ENCODE results near the gene RRH.
"Not testable (repeated sequence)": the region's sequence is repeated elsewhere in the genome, so short reads cannot be mapped to it uniquely, and the experiment has no call there.

RRH gene, protein sequence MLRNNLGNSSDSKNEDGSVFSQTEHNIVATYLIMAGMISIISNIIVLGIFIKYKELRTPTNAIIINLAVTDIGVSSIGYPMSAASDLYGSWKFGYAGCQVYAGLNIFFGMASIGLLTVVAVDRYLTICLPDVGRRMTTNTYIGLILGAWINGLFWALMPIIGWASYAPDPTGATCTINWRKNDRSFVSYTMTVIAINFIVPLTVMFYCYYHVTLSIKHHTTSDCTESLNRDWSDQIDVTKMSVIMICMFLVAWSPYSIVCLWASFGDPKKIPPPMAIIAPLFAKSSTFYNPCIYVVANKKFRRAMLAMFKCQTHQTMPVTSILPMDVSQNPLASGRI

DNA sequence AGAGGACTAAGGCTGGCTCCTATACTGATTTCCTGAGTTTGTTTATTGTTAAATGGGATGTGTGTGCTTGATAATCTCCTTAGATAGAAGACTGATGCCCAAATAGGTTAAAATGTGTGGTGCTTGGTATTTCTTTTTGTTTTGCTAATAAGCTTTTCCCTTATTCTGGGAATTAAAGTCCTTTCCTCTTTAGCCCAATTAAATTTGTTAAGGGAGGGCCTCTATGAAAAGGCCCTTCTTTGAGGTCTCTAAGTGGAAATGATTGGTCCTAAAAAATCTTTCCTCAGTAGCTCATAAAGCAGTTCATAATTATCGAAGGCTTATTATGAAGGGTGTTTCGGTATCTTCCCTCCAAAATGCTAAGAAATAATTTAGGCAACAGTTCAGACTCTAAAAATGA, at the start of gene RRH:
TSS of gene RRH (plus strand) at position 301 of the 400 bp plus-strand sequence. CDS start at position 357, 56 bp downstream.
- no peak for DNase-seq (ENCODE audit: low read depth)

DNA sequence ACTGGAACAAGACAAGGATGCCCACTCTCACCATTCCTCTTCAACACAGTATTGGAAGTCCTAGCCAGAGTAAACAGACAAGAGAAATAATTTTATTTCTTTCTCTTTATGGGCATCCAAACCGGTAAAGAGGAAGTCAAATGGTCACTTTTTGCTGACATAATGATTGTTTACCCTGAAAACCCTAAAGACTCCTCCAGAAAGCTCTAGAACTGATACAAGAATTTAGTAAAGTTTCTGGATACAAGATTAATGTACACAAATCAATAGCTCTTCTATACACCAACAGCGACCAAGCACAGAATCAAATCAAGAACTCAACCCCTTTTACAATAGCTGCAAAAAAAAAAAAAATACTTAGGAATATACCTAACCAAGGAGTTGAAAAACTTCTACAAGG, 45.7 kb upstream of the RRH start:
- not testable (repeated sequence) for DNase-seq (ENCODE audit: low read depth)

DNA sequence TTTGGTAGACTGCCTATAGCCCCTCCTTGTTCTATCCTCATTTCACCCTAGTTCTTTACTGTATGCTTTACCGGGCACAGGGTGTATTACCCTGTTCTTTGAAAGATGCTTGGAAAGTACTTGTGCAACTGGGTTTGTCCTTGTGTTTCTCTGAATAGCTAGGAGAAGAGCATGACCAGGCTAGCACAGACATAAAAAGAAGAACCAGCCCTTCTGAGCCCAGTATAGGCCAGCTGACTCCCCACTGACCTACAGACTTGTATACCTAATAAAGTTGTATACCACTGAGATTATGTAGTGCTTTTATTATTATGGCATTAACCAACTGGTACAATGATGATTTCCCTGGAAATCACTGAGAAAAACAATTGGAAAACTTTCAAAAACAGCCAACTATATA, 40.9 kb upstream of the RRH start:
- DNase-seq (ENCODE audit: low read depth), result no peak

DNA sequence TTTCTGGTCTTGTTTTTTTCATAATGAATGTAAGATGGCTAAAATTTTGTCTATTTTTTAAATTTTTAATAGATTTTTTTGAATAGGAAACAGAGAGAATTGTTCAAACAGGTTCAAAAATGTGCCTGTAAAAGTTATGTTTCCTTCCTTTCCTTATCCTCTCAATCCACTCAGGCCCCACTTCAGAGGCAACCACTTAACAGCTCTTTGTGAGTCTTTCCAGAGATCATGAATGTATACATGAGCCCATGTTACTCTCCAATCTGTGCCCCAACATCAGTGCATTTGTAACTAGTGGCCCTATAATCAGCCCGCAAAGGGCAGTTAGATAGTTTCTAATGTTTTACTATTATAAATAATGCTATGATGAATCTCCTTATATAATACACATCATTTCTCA, 40.0 kb upstream of the RRH start:
- no peak for DNase-seq (ENCODE audit: low read depth)

DNA sequence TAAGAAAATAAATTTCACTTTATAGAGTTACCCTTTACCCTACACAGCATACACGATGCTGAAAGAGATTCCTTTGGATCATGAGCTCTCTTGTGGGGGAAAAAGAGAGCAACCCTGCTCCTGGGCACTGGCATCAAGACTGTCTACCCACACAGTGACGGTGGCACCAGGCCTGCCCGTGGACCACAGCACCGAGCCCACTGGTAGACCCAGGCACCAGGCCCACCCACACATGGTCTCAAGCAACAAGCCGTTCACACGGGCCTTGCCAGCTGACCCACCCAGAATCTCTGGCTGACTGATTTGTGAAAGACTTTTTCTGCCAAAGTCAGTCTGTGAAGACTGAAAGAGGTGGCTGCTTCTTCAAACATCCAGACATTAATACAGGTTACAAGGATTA, 32.7 kb upstream of the RRH start:
- no peak for DNase-seq (ENCODE audit: low read depth)

DNA sequence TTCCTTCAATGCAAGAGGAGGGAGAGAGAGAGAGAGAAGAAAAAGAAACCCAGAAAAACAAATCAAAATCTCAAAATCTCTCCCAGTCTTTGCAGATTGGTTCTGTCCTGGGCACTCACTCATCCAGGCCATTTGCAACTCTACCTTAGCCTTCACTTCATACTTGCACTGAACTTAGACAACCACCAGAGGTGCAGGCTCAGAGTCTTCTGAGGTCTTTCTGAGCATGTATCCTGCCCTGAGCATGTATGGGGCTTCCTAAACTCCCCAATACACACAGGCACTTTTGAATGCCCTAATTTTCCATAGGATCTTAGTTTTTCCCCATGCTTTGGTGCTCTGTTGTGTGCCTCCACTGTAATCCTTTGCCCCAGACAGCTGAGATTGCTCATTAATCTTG, 28.9 kb upstream of the RRH start:
- no peak for DNase-seq (ENCODE audit: low read depth)

DNA sequence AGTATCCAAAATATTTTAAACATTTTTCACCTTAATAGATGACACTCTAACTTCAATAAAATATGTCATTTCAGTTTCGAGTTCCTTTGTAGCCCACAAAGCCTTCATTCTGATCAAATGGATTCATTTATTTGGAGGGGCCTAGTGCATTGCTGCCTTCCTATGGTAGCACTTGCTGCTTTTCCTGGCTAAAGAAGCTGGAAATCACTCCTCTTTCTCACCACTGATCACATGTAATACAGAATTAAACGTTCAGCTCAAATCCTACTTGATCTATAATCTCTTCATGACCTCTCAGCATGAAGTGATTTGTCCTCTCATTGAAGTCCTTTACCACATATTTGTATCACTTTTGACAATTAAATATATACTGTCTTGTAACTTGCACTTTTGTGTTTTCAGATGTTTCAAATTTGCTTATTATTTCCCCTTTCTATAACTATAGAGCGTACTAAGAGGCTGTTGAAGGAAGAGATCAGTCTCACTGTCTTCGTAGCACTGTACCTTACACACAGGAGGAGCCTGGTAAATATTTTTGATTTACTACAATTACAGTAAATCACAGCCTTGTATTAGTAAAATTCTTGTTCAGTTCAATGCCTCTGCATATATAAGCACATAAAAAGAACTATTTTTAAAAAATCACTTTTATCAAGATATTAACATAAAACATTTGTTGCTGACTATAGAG, 26.5 kb upstream of the RRH start:
- DNase-seq (ENCODE audit: low read depth), result no peak

DNA sequence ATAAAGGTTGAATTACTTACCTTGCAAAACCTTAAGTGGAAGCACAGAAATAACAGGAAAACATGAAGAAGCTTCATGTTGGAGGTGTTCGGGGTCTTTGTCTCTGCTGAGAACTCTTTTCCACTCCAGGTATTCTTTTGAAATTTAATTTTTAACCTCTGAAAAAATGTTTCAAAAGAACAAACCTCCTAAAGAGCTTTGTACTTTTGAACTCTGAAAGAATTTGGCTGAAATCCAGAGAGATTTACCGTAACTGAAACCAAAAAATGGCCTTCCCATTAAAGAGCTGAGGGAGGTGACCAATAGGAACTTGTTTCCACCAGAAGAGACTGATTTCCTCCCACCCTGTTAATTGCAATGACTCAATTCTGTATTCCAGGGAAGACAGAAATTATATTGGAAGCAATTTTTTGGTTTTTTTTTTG, 25.9 kb upstream of the RRH start, which contains the start of gene CFI:
TSS of gene CFI (minus strand) at position 105 of the 425 bp plus-strand sequence. CDS start at position 77, 28 bp downstream.
- DNase-seq (ENCODE audit: low read depth), result no peak

DNA sequence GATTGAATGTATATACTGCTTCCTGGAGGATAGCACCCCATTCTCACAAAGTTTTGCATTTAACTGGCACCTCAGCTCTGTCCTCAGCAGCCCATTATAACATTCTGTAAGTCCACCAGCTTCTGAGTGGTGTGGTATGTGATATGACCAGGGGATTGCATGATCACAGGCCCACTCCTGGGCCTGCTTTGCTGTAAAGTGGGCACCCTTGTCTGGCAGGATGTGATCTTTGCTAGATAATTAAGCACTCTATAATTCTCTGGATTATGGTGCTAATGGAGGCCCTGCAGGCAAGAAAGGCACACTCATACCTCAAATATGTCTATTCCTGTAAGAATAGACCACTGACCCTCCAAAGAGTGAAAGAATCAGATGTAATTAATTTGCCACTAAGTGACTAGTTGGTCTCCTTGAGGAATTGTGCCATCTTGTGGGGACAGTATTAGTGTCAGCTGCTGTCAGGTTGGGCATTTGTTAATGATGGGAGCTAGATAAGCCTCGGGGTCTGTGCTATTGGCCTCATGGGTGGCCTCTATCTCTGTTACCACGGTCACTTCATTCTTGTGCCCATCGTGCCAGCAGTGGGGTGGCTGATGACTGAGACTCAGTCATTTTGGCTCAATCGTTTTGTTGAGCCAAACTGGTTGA, 23.7 kb upstream of the RRH start:
- DNase-seq (ENCODE audit: low read depth), result no peak

DNA sequence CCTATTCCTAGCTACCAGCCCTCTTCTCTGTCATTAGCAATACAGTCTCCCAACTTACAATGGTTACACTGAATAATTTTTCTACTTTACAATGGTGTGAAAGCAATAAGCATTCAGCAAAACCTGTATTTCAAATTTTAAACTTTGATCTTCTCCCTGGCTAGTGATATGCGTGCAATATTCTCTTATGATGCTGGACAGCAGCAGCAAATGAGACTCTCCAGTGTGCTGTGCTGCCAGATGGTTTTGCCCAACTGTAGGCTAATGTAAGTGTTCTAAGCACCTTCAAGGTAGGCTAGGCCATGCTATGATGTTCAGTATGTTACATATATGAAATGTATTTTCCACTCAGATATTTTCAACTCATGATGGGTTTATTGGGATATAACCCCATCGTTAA, 18.1 kb upstream of the RRH start:
- no peak for DNase-seq (ENCODE audit: low read depth)

DNA sequence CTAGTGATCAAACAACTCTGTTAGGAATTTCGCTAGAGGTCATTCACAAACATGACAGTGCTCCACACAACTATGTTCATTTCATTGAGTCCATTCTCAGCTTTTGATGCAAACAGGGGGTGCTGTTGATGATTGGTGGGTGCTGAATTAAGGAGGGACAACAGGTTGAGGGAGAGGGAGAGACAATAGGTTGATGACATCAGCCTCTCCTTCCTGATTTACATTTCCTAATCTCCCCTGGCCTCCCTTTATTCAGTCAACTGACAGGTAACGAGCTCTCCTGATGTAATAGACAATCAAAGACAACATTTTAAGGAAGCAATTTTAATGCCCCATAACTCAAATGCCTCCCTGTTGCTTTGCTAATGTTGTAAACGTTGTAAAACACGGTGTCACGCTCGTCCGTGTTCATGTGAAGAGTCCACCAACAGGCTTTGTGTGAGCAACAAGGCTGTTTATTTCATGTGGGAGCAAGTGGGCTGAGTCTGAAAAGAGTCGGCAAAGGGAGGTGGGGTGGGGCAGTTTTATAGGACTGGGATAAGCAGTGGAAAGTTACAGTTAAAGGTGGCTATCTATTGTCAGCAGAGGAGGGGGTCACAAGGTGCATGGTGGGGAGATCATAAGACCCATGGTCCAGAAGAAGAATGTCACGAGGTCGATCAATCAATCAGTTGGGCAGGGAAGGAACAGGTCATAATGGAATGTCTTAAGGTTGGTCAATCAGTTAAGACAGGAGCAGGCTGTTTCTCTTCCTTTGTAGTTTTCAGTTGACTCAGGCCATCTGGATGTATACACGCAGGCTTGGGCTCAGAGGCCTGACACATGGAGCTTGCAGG, 17.0 kb upstream of the RRH start:
- DNase-seq (ENCODE audit: low read depth), result no peak

DNA sequence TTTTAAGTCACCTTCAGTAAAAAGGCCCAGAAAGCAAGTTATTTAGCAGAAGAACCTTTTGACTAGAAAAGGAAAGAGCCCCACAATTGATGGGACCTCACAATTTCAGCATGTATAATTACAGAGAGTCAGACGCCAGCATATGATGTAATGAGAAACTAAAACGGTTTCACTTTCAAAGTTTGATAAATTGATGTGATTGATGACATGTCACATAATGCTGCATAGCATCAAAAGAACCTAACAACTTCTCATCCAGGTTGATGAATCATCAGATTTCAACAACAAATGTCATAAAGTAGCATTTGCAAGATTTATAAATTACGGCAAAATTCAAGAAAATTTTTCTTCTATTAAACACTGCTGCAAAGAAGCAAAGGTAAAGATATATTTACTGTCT, 16.1 kb upstream of the RRH start:
- no peak for DNase-seq (ENCODE audit: low read depth)

DNA sequence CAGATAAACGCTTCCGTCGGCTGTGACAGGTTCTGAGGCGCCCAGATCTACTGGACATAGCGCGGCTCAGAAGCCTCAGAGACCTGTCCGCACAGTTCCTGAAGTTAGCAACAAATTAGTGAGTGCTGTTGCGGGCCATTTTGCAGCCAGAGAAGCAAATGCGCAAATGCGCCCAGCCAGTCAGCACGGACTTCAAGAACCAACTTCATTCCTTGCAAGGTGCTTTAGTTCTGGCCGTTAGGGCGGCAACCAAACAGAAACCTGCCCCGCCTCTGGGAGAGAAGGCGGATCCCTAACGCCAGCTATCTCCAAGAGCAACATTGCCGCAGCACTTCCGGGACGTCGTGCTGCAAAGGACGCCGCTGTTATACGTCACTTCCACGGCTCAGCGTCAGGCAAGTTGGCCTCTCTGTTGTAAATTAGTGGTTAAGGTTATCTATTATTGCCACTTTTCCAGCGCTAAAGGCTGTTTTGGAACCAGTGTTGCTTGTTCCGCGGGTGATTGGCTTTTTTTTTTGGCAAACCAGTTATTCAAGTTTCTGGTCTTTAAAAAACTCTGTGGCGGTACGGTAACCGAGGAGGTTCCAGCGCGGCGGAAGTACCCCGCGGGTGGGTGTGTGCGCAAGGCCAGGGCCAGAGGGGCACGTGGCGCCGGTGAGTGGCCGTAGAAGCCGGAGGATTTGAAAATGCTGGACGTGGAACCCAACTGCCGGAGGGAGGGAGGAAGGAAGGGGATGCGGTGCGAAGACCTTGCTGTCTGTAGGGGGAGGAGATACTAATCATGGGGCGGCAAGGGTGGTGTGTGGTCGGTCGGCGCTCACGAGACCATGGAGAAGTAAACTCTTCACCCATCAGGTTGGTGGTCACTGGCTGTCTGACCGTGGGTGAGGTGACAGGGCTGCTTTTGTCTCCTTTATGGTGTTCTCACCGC, 12.4 kb upstream of the RRH start, which contains the start of gene GAR1:
TSS of gene GAR1 (plus strand) at position 612 of the 931 bp plus-strand sequence. CDS start 403 bp downstream, outside the sequence.
- DNase-seq (ENCODE audit: low read depth), result peak; percentile 76

DNA sequence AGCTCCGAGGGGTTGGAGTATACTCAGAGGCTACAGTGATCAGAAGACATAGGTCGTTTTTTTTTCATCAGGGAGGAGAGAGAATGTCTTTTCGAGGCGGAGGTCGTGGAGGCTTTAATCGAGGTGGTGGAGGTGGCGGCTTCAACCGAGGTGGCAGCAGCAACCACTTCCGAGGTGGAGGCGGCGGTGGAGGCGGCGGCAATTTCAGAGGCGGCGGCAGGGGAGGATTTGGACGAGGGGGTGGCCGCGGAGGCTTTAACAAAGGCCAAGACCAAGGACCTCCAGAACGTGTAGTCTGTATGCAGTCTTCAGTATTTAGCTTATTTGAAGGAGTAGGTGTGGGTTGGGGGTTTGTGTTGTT, 11.7 kb upstream of the RRH start:
- no peak for DNase-seq (ENCODE audit: low read depth)

DNA sequence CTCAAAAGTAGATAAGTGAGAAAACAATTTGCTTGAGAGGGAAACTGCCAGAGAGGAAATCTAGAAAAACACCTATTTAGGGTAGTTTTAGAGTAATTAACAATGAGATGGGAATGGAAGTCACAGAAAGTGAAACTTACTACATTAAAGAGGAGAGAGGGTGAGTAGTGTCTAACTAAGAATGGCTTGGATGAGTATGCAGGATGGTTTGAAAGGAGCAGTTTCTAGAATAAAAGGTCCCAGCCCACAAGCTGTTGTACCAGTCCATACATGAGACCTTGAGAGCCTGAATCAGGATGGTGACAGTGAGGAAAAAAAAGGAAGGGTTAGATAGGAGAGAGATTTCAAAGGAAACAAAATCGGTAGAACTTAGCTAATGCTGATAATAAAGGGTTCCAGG, 10.9 kb upstream of the RRH start:
- no peak for DNase-seq (ENCODE audit: low read depth)

DNA sequence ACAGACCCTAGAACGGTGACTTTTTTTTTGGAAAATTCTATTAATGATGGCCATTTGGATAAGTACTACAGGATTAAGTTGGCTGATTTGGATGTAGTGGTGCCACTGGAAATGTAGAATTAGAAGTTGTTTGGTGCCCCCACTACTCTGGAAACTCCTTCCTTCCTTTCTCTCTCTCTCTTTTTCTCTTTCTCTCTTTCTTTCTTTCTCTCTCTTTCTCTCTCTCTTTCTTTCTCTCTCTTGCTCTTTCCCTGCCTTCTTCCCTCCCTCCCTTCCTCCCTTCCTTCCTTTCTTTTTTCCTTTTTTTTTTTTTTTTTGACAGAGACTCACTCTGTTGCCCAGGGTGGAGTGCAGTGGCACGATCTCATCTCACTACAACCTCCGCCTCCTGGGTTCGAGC, 9.5 kb upstream of the RRH start:
- DNase-seq (ENCODE audit: low read depth), result no peak

DNA sequence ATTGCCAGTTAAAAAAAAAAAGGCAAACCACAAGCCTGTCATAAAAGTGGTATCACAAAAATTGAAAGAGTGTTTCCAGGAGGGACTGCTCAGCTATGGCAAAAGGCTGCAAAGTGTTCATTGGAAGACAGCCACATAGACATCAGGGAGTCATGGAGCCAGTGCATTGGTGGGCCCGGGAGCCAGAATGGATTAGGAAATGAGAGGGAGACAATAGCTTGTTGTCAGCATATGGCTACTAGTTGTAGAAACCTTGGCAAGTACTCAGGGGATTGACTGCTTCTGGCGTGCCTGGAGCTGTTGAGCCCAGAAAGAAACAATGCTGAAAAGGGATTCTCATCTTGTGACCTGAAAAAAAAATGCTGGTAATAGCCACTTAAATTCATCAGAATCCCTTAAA, 7.2 kb upstream of the RRH start:
- no peak for DNase-seq (ENCODE audit: low read depth)

DNA sequence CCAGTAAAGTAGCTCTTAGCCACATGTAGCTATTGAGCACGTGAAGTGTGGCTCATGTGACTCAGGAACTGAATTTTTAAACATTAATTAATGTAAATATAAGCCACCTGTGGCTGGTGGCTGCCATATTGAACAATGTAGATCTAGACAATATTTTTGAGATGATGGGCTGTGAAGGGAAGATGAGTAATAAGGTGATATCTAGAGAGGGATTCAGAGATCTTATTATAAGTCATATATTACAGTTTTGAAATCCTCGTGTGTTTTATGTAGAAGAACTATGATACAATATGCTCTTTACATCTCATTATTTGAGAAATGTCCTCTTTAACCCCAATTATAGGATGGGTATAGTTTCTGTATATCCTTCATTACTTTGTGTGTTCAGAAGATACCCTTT, 6.6 kb upstream of the RRH start:
- DNase-seq (ENCODE audit: low read depth), result no peak

DNA sequence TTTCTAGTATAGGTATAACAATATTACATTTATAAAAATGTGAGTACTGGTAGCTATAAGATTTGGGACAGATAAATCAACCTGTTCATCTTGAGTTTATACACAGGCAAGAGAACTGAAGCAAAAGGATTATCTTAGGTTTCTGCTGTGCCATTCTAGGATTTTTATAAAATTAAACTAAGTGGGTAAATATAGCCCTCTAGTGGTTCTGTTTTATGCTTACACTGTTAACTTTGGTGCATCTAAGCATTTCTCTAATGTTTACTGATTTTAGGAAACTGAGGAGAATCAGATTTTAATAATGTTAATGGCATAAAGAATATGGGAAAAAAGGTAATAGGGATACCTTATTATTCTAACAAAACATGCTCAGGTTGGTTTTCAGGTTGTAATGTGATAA, 1.1 kb upstream of the RRH start:
- DNase-seq (ENCODE audit: low read depth), result no peak

DNA sequence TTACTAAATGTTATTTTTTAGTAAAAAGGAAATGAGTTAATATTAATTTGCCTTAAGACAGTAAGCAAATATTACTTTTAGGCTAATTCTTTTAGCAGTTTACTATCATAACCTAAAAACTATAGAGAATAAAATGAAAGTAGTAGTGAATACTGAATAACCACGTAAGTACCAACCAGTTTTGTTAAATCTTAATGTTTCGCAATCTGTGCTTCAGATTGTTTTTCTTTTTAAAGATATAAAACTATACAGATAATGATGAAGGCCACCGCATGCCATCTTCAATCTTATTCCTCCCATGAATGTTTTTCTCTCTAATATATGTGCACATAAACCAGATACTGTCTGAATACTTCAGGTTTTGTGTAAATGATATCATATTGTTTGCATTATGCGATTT, 6.0 kb downstream of the RRH start:
- no peak for DNase-seq (ENCODE audit: low read depth)

DNA sequence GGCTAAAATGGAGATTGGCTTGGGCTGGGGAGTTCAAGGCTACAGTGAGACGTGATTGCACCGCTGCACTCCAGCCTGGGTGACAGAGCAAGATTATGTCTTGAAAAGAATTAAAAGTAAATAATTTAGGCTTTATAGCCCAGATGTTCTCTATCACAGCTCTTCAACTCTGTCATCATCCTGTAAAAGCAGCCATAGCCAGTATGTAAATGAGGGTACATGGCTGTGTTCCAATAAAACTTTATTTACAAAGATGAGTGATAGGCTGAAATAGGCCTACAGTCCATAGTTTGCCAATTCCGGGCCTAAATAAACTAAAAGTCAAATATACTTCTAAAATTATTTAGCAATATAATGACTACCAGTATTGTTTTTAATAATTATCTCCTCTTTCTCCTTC, 9.2 kb downstream of the RRH start:
- DNase-seq (ENCODE audit: low read depth), result no peak
